Tibial nerve (tissue), 4 donors: ENCODE results near the gene SMPX. TPM values are rescaled to one million over a fixed set of nuclear protein-coding genes. Genes with fewer than 3 reads are reported as not detected.

Experiments
- DNase-seq, 2 donors: peaks; one replicate each; pipeline ENCODE4 v3.0.0-alpha.2; 2019; ENCODE audit warnings: low spot score in 2 of 2
- H3K27ac ChIP-seq, 4 donors: fragments of 200-600 bp; sonication (generic) in 3 of 4; one replicate each; pipeline ENCODE4 v1.5.1; 2017 to 2019; ENCODE audit warnings: mild to moderate bottlenecking in 1 of 4
- H3K27me3 ChIP-seq, 2 donors: fragments of 200-600 bp; sonication (generic) in 1 of 2; one replicate each; pipeline versions ENCODE4 v1.5.1 to v1.6.0; 2017 to 2019
- H3K36me3 ChIP-seq, 3 donors: fragments of 200-600 bp; sonication (generic); one replicate each; pipeline ENCODE4 v1.5.1; 2018 to 2019
- H3K4me1 ChIP-seq, 4 donors: fragments of 200-600 bp; sonication (generic) in 3 of 4; one replicate each; pipeline ENCODE4 v1.5.1; 2017 to 2019
- H3K4me3 ChIP-seq, 4 donors: fragments of 200-600 bp; sonication (generic) in 3 of 4; one replicate each; pipeline ENCODE4 v1.5.1; 2017 to 2019; ENCODE audit warnings: mild to moderate bottlenecking in 1 of 4, moderate library complexity in 1 of 4
- H3K9me3 ChIP-seq, 4 donors: fragments of 200-600 bp; sonication (generic) in 3 of 4; one replicate each; pipeline ENCODE4 v1.5.1; 2017 to 2019
- CTCF ChIP-seq, 5 experiments: fragments of 200-600 bp in 3 of 5; fragments of 450-650 bp in 2 of 5; sonication (generic) in 3 of 5; IDR thresholded peaks; one replicate each; pipeline ENCODE4 v1.5.1; 2016 to 2019; ENCODE audit warnings: antibody characterized with exemption in 5 of 5, mild to moderate bottlenecking in 3 of 5, moderate library complexity in 2 of 5
- EP300 ChIP-seq, 2 donors: sonication (generic); formaldehyde crosslinking; IDR thresholded peaks; one replicate each; pipeline ENCODE4 v1.6.1; 2017; ENCODE audit warnings: antibody characterized with exemption in 2 of 2, mild to moderate bottlenecking in 1 of 2
- POLR2A ChIP-seq, 2 donors: fragments of 450-650 bp; IDR thresholded peaks; one replicate each; pipeline ENCODE4 v1.6.1; 2017; ENCODE audit warnings: antibody characterized with exemption in 2 of 2, mild to moderate bottlenecking in 2 of 2, moderate library complexity in 2 of 2
- WGBS, 2 donors: methylation state at CpG; one replicate each; pipeline ENCODE4 v1.1.5; 2018; 5-methylcytosine and 5-hydroxymethylcytosine counted together
- total RNA-seq, 4 donors: library from RNA; depleted of rRNA; stranded (reverse); fragments of >200 nt; gene quantifications; one replicate each; pipeline ENCODE4 v1.1.0, GENCODE V29; 2016

SMPX gene
- total RNA-seq, 4 donors from 2014 or later, result not detected

- Histone ChIP-seq H3K4me1 (no peaks in the 10 kb centered on the region), H3K27ac (no peak overlapping the region), H3K4me3 (no peak overlapping the region), H3K27me3 (peaks cover 0 to 9% of the 10 kb centered on the region in 2 donors), H3K36me3 (no peaks in the 10 kb centered on the region), H3K9me3 (no peaks in the 10 kb centered on the region)
- no peak for TF ChIP-seq EP300 (IDR thresholded peaks at IDR 0.05)
- TF ChIP-seq POLR2A (IDR thresholded peaks at IDR 0.05), result no peak
- no peak for TF ChIP-seq CTCF (IDR thresholded peaks at IDR 0.05)
- WGBS, 2 donors, result 65 to 74% methylated on average over 4 of the region's 4 CpGs
- DNase-seq, result no peak
Measured at GRCh38 chrX:21666679-21667078, 91.2 kb downstream of the SMPX start.

GRCh38 chrX:21666252-21666651, 91.7 kb downstream of the SMPX start:
- TF ChIP-seq CTCF (IDR thresholded peaks at IDR 0.05) (no peak), EP300 (IDR thresholded peaks at IDR 0.05) (no peak), POLR2A (IDR thresholded peaks at IDR 0.05) (no peak)
- Histone ChIP-seq H3K4me1 (no peaks in the 10 kb centered on the region), H3K9me3 (no peaks in the 10 kb centered on the region), H3K27ac (no peak overlapping the region), H3K4me3 (no peak overlapping the region), H3K27me3 (peaks cover 0 to 9% of the 10 kb centered on the region in 2 donors), H3K36me3 (no peaks in the 10 kb centered on the region)
- DNase-seq, result no peak
- 61 to 83% methylated on average over 3 to 4 of the region's 4 CpGs for WGBS, 2 donors

- no peak for DNase-seq
- no peak for TF ChIP-seq CTCF (IDR thresholded peaks at IDR 0.05)
- TF ChIP-seq POLR2A (IDR thresholded peaks at IDR 0.05), result no peak
- no peak for TF ChIP-seq EP300 (IDR thresholded peaks at IDR 0.05)
- peaks cover 0 to 20% of the 10 kb centered on the region in 2 donors for H3K27me3 ChIP-seq
- no peak overlapping the region for H3K27ac ChIP-seq
- no peaks in the 10 kb centered on the region for H3K4me1 ChIP-seq
- H3K36me3 ChIP-seq, result no peaks in the 10 kb centered on the region
- H3K9me3 ChIP-seq, result no peaks in the 10 kb centered on the region
- 65 to 75% methylated on average over 4 of the region's 4 CpGs for WGBS, 2 donors
- H3K4me3 ChIP-seq, result no peak overlapping the region
Measured at GRCh38 chrX:21662761-21663160, 95.2 kb downstream of the SMPX start.

- H3K27ac ChIP-seq, result no peak overlapping the region
- no peak overlapping the region for H3K4me3 ChIP-seq
- no peaks in the 10 kb centered on the region for H3K4me1 ChIP-seq
- no peaks in the 10 kb centered on the region for H3K36me3 ChIP-seq
- TF ChIP-seq EP300 (IDR thresholded peaks at IDR 0.05) (no peak), CTCF (IDR thresholded peaks at IDR 0.05) (no peak), POLR2A (IDR thresholded peaks at IDR 0.05) (no peak)
- H3K9me3 ChIP-seq, result peaks cover 0 to 4% (median 0%) of the 10 kb centered on the region in 4 donors
- H3K27me3 ChIP-seq, result peaks cover 0 to 29% of the 10 kb centered on the region in 2 donors
- DNase-seq, result no peak
- WGBS, 2 donors, result 74 to 95% methylated on average over 6 of the region's 6 CpGs
Measured at GRCh38 chrX:21661316-21661715, 96.6 kb downstream of the SMPX start.

GRCh38 chrX:21660156-21660555, 97.8 kb downstream of the SMPX start:
- peaks cover 0 to 30% of the 10 kb centered on the region in 2 donors for H3K27me3 ChIP-seq
- peaks cover 0 to 4% (median 0%) of the 10 kb centered on the region in 4 donors for H3K9me3 ChIP-seq
- TF ChIP-seq EP300 (IDR thresholded peaks at IDR 0.05) (no peak), CTCF (IDR thresholded peaks at IDR 0.05) (no peak), POLR2A (IDR thresholded peaks at IDR 0.05) (no peak)
- 70 to 84% methylated on average over 2 of the region's 2 CpGs for whole genome bisulfite sequencing, 2 donors
- H3K36me3 ChIP-seq, result no peaks in the 10 kb centered on the region
- no peak overlapping the region for H3K27ac ChIP-seq
- DNase-seq, result no peak
- H3K4me1 ChIP-seq, result no peaks in the 10 kb centered on the region
- H3K4me3 ChIP-seq, result no peak overlapping the region
